WTC11 (cell line): ENCODE measurements around the gene ACTMAP. TPM values are rescaled to one million over a fixed set of nuclear protein-coding genes. Genes with fewer than 3 reads are reported as not detected.
A peak's percentile ranks its signal among the peaks of the same experiment; 100 is the strongest.

ENCODE experiments used
- ATAC-seq: fragments of 200-7000 bp; cut with Tn5 transposase; 2 replicates; pipeline ENCODE4 v1.10.0; 2021; ENCODE audit warnings: mild to moderate bottlenecking, moderate library complexity
- CTCF ChIA-PET: fragments of 300-600 bp; sonication (Branson Sonifier 250); formaldehyde crosslinking; loops from one replicate; lab custom pipeline; 2021; ENCODE audit warnings: antibody characterized with exemption; lab: Charles Lee
- POLR2A ChIA-PET: fragments of 350-600 bp; sonication (Branson Sonifier 250); formaldehyde crosslinking; loops from one replicate; lab custom pipeline; 2021; ENCODE audit warnings: antibody characterized with exemption; lab: Charles Lee
- DNase-seq: peaks from one replicate; pipeline ENCODE4 v3.0.0; 2021; ENCODE audit warnings: low spot score
- H3K27ac Mint-ChIP-seq: 2 replicates; pipeline ENCODE4 v1.8.0; 2021; ENCODE audit warnings: mixed read lengths
- H3K27me3 Mint-ChIP-seq: 2 replicates; pipeline ENCODE4 v1.8.0; 2021; ENCODE audit warnings: low read depth, mild to moderate bottlenecking, moderate library complexity, mixed read lengths
- H3K36me3 Mint-ChIP-seq: 2 replicates; pipeline ENCODE4 v1.8.0; 2021; ENCODE audit warnings: mixed read lengths
- H3K4me1 Mint-ChIP-seq: 2 replicates; pipeline ENCODE4 v1.8.0; 2022; ENCODE audit warnings: mixed read lengths
- H3K4me3 Mint-ChIP-seq: 2 replicates; pipeline ENCODE4 v1.8.0; 2021; ENCODE audit warnings: mild to moderate bottlenecking, moderate library complexity, mixed read lengths
- H3K9me3 Mint-ChIP-seq: 2 replicates; pipeline ENCODE4 v1.8.0; 2021; ENCODE audit warnings: mixed read lengths
- E2F4 ChIP-seq: sonication (generic); formaldehyde crosslinking; IDR thresholded peaks from 2 replicates; pipeline ENCODE4 v1.8.1; 2022; ENCODE audit warnings: low read depth, mild to moderate bottlenecking, moderate library complexity, missing genetic modification reagents, borderline replicate concordance
- ELF4 ChIP-seq: sonication (generic); formaldehyde crosslinking; IDR thresholded peaks from 2 replicates; pipeline ENCODE4 v1.8.1; 2022; ENCODE audit warnings: low read depth, mild to moderate bottlenecking, moderate library complexity, missing genetic modification reagents
- EMX1 ChIP-seq: fragments of 250-450 bp; sonication (Bioruptor Pico); IDR thresholded peaks from 2 replicates; pipeline ENCODE4 v1.8.0; 2021; ENCODE audit warnings: mild to moderate bottlenecking
- FOXK1 ChIP-seq: sonication (generic); formaldehyde crosslinking; IDR thresholded peaks from 2 replicates; pipeline ENCODE4 v1.8.0; 2022; ENCODE audit warnings: mild to moderate bottlenecking, moderate library complexity, missing genetic modification reagents
- GRHL2 ChIP-seq: fragments of 250-450 bp; sonication (Bioruptor Pico); IDR thresholded peaks from 2 replicates; pipeline ENCODE4 v1.8.0; 2022; ENCODE audit warnings: mild to moderate bottlenecking, moderate library complexity; ENCODE audit not compliant: insufficient replicate concordance, severe bottlenecking
- KAT7 ChIP-seq: sonication (generic); formaldehyde crosslinking; IDR thresholded peaks from 2 replicates; pipeline ENCODE4 v1.8.1; 2023; ENCODE audit warnings: missing genetic modification reagents, mild to moderate bottlenecking, borderline replicate concordance
- MYBL2 ChIP-seq: sonication (generic); formaldehyde crosslinking; IDR thresholded peaks from 2 replicates; pipeline ENCODE4 v1.8.1; 2023; ENCODE audit warnings: mild to moderate bottlenecking, moderate library complexity, missing genetic modification reagents
- NFE2L1 ChIP-seq: sonication (generic); formaldehyde crosslinking; IDR thresholded peaks from 2 replicates; pipeline ENCODE4 v1.8.1; 2023; ENCODE audit warnings: missing genetic modification reagents
- USF2 ChIP-seq: sonication (generic); formaldehyde crosslinking; IDR thresholded peaks from 2 replicates; pipeline ENCODE4 v1.8.1; 2023; ENCODE audit warnings: mild to moderate bottlenecking, missing genetic modification reagents, moderate library complexity
- ZBTB43 ChIP-seq: sonication (generic); formaldehyde crosslinking; IDR thresholded peaks from 2 replicates; pipeline ENCODE4 v1.8.1; 2023; ENCODE audit warnings: mild to moderate bottlenecking, missing genetic modification reagents
- ZNF396 ChIP-seq: fragments of 250-450 bp; sonication (Bioruptor Pico); IDR thresholded peaks from 2 replicates; pipeline ENCODE4 v1.8.0; 2021; ENCODE audit warnings: mild to moderate bottlenecking, moderate library complexity, borderline replicate concordance
- total RNA-seq: library from RNA; stranded (reverse); gene quantifications from 3 replicates; pipeline ENCODE4 v1.2.3, GENCODE V29; 2021
- TF ChIP-seq, protein P1 (sequence below): sonication (generic); formaldehyde crosslinking; IDR thresholded peaks from 2 replicates; pipeline ENCODE4 v1.8.0; 2022; ENCODE audit warnings: mild to moderate bottlenecking, missing genetic modification reagents
- TF ChIP-seq, protein P2 (sequence below): sonication (generic); formaldehyde crosslinking; IDR thresholded peaks from 2 replicates; pipeline ENCODE4 v1.8.1; 2023; ENCODE audit warnings: mild to moderate bottlenecking, moderate library complexity, missing genetic modification reagents
- TF ChIP-seq, protein P3 (sequence below): sonication (generic); formaldehyde crosslinking; conservative IDR thresholded peaks from 2 replicates; pipeline ENCODE4 v1.8.1; 2023; ENCODE audit warnings: mild to moderate bottlenecking, low read depth, missing genetic modification reagents, moderate library complexity

Gene ACTMAP
- total RNA-seq, 1 experiment from 2014 or later = 29.6 TPM

DNA sequence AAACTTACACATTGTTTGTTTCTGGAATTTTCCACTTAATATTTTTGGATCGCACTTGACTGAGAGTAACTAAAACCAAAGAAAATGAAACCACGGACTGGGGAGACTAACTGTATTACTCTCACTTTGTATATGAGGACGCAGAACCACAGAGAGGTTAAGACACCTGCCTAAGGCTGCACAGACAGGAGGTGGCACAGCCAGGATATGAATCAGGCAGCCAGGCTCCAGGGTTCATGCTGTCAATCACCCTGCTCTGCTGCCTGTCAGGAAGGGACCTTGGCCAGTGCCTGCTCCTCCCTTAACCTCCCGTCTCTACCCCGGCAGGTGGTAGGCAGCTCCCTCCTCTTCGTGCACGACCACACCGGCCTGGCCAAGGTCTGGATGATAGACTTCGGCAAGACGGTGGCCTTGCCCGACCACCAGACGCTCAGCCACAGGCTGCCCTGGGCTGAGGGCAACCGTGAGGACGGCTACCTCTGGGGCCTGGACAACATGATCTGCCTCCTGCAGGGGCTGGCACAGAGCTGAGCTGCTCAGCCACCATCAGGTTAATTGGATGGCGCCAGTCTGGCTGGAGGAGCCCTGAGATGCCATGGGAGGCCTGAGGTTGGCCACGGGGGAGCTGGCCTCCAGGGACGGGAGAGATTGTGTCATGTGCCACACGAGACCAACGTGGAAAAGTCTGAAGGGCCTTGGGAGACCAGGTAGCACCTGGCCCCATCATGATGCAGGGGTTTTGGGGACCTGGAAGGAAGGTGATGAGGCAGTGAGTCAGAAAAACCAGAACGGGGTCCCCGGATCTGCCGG lies 11.0 kb downstream of the ACTMAP start:
- POLR2A ChIA-PET = interaction anchor here (0.8 kb wide), 1 partner anchor 11 kb away, joined by 3 read pairs; the partner anchor contains the start of gene ACTMAP

GRCh38 chr19:40737102-40737644 lies 13.1 kb downstream of the ACTMAP start:
- Mint-ChIP-seq H3K4me3 (no peak overlapping the region), H3K36me3 (peaks cover 47% of the 10 kb centered on the region), H3K9me3 (no peaks in the 10 kb centered on the region)
- POLR2A ChIA-PET = no interaction called here
- no peak for ATAC-seq
- TF ChIP-seq USF2 (CRISPR knock-in tag) = peak; percentile 58; the same call in 1 of the 2 replicates
- TF ChIP-seq GRHL2 = no peak
- TF ChIP-seq, protein P1, sequence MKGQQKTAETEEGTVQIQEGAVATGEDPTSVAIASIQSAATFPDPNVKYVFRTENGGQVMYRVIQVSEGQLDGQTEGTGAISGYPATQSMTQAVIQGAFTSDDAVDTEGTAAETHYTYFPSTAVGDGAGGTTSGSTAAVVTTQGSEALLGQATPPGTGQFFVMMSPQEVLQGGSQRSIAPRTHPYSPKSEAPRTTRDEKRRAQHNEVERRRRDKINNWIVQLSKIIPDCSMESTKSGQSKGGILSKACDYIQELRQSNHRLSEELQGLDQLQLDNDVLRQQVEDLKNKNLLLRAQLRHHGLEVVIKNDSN (CRISPR knock-in tag) = peak; percentile 42; the same call in 1 of the 2 replicates
- TF ChIP-seq, all 79 proteins: peak for 2
- H3K27ac Mint-ChIP-seq = no peak overlapping the region
- DNase-seq = no peak
- CTCF ChIA-PET = no interaction called here
- no peaks in the 10 kb centered on the region for H3K27me3 Mint-ChIP-seq
- H3K4me1 Mint-ChIP-seq = peaks cover 5% of the 10 kb centered on the region

More for the DNA sequence above, 11.0 kb downstream of the ACTMAP start:
- no peak for ATAC-seq
- no peak for DNase-seq
- Mint-ChIP-seq H3K4me3 (no peak overlapping the region), H3K27me3 (no peaks in the 10 kb centered on the region), H3K4me1 (peaks cover 5% of the 10 kb centered on the region), H3K9me3 (no peaks in the 10 kb centered on the region), H3K27ac (no peak overlapping the region), H3K36me3 (peaks cover 33% of the 10 kb centered on the region)
- CTCF ChIA-PET = interaction anchor here (1.0 to 1.6 kb wide), 2 partner anchors 37 to 76 kb away, joined by 3 to 4 read pairs; no protein-coding TSS in a partner anchor
- TF ChIP-seq ZBTB43 (CRISPR knock-in tag) (no peak), E2F4 (CRISPR knock-in tag) (no peak), ELF4 (CRISPR knock-in tag) (no peak), ZNF396 (CRISPR knock-in tag) (no peak), KAT7 (no peak), FOXK1 (CRISPR knock-in tag) (no peak), MYBL2 (CRISPR knock-in tag) (no peak), EMX1 (CRISPR knock-in tag) (no peak), NFE2L1 (CRISPR knock-in tag) (no peak)
- TF ChIP-seq, protein P2, sequence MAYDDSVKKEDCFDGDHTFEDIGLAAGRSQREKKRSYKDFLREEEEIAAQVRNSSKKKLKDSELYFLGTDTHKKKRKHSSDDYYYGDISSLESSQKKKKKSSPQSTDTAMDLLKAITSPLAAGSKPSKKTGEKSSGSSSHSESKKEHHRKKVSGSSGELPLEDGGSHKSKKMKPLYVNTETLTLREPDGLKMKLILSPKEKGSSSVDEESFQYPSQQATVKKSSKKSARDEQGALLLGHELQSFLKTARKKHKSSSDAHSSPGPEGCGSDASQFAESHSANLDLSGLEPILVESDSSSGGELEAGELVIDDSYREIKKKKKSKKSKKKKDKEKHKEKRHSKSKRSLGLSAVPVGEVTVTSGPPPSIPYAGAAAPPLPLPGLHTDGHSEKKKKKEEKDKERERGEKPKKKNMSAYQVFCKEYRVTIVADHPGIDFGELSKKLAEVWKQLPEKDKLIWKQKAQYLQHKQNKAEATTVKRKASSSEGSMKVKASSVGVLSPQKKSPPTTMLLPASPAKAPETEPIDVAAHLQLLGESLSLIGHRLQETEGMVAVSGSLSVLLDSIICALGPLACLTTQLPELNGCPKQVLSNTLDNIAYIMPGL (CRISPR knock-in tag) = no peak
- TF ChIP-seq, protein P3, sequence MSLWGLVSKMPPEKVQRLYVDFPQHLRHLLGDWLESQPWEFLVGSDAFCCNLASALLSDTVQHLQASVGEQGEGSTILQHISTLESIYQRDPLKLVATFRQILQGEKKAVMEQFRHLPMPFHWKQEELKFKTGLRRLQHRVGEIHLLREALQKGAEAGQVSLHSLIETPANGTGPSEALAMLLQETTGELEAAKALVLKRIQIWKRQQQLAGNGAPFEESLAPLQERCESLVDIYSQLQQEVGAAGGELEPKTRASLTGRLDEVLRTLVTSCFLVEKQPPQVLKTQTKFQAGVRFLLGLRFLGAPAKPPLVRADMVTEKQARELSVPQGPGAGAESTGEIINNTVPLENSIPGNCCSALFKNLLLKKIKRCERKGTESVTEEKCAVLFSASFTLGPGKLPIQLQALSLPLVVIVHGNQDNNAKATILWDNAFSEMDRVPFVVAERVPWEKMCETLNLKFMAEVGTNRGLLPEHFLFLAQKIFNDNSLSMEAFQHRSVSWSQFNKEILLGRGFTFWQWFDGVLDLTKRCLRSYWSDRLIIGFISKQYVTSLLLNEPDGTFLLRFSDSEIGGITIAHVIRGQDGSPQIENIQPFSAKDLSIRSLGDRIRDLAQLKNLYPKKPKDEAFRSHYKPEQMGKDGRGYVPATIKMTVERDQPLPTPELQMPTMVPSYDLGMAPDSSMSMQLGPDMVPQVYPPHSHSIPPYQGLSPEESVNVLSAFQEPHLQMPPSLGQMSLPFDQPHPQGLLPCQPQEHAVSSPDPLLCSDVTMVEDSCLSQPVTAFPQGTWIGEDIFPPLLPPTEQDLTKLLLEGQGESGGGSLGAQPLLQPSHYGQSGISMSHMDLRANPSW (CRISPR knock-in tag) = no peak
